PC-9 (cell line): ENCODE results near the gene MPZL1.

Experiments used
- CTCF ChIP-seq: fragments of 200-600 bp; sonication (generic); conservative IDR thresholded peaks from 2 replicates; pipeline ENCODE4 v1.6.1; 2017; ENCODE audit warnings: mixed run types, antibody characterized with exemption, mild to moderate bottlenecking, moderate library complexity
- EZH2 ChIP-seq: fragments of 200-600 bp; sonication (generic); IDR thresholded peaks from 2 replicates; pipeline ENCODE4 v1.8.0; 2017; ENCODE audit warnings: antibody characterized with exemption, low read depth

DNA sequence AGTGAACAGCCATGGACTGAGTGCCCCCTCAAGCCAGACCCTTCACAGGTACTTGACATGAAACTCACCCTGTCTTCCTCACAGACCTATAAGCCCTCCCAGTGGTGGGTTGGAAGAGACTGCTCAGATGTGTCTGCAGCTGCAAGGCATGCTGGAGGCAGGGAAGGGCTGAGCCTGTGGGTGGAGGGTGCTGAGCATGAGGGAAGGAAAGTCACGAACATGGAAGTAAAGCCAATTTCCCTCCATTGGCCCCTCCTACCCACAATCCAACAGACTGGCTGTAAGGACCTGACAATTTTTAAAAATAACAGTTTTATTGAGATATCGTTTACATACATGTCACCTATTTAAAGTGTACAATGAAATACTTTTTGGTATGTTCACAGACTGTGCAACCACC lies 47.6 kb upstream of the MPZL1 start:
- TF ChIP-seq CTCF (no peak), EZH2 (no peak)
